IgD-negative memory B cell (primary cell): Measurements from ENCODE around the gene ELAVL3. TPM values are rescaled to one million over a fixed set of nuclear protein-coding genes. Genes with fewer than 3 reads are reported as not detected.
"Not testable (repeated sequence)": the region's sequence is repeated elsewhere in the genome, so short reads cannot be mapped to it uniquely, and the experiment has no call there.

ENCODE experiments used
- H3K27ac Mint-ChIP-seq, 3 donors: one replicate each; pipeline ENCODE4 v1.8.0; 2020 to 2022; ENCODE audit warnings: mild to moderate bottlenecking in 3 of 3, mixed read lengths in 3 of 3, moderate library complexity in 1 of 3
- H3K27me3 Mint-ChIP-seq: one replicate; pipeline ENCODE4 v1.8.0; 2021; ENCODE audit warnings: mixed read lengths
- H3K36me3 Mint-ChIP-seq: one replicate; pipeline ENCODE4 v1.8.0; 2020; ENCODE audit warnings: mild to moderate bottlenecking, mixed read lengths
- H3K4me1 Mint-ChIP-seq, 3 donors: one replicate each; pipeline ENCODE4 v1.8.0; 2020 to 2022; ENCODE audit warnings: mixed read lengths in 3 of 3, mild to moderate bottlenecking in 1 of 3
- H3K4me3 Mint-ChIP-seq, 4 donors: one replicate each; pipeline ENCODE4 v1.8.0; 2020 to 2022; ENCODE audit warnings: mild to moderate bottlenecking in 4 of 4, mixed read lengths in 4 of 4, moderate library complexity in 3 of 4
- H3K9me3 Mint-ChIP-seq, 3 donors: one replicate each; pipeline ENCODE4 v1.8.0; 2020 to 2021; ENCODE audit warnings: mixed read lengths in 3 of 3, mild to moderate bottlenecking in 1 of 3
- polyA plus RNA-seq: library from polyadenylated mRNA; unstranded; fragments of 300-500 nt; fragmentation: Illumina TruSeq; gene quantifications from one replicate; pipeline ENCODE4 v1.2.3, GENCODE V29; 2021

The ELAVL3 gene
- polyA plus RNA-seq, 1 donor from 2014 or later: not detected

DNA sequence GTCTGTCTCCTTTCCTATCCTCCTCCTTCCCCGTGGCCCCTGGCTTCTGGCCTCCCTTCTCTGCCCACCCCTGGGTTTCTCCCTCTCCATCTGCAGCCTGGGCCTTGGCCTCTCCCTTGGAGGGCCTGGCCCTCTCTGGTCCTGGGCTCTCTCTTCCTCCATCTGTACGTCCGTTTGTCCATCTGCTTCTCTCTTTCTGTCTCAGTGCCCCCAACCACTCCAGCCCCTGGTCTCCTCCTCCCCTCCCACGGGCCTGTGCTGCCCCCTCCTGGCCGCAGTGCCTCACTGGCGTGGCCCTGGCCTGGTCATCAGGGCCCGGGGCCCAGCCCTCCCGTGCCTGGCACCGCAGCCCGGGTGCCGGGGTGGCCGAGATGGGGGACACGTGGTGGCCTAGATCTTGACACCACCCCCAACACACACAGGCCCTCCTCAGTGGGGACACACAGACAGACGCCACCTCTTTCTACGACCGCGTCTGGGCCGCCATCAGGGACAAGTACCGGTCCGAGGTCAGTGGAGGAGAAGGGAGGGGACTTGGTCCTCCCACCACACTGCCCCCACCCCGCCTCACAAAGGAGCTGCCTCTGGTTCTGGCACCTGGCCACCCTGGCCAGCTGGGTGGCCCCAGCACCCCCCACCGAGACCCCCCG, 34.1 kb downstream of the ELAVL3 start:
- no peak overlapping the region for H3K27ac Mint-ChIP-seq
- peaks cover 2% of the 10 kb centered on the region for H3K36me3 Mint-ChIP-seq
- H3K27me3 Mint-ChIP-seq: no peaks in the 10 kb centered on the region
- H3K9me3 Mint-ChIP-seq: no peaks in the 10 kb centered on the region
- H3K4me1 Mint-ChIP-seq: peaks cover 0 to 2% (median 0%) of the 10 kb centered on the region in 3 donors
- no peak overlapping the region for H3K4me3 Mint-ChIP-seq

DNA sequence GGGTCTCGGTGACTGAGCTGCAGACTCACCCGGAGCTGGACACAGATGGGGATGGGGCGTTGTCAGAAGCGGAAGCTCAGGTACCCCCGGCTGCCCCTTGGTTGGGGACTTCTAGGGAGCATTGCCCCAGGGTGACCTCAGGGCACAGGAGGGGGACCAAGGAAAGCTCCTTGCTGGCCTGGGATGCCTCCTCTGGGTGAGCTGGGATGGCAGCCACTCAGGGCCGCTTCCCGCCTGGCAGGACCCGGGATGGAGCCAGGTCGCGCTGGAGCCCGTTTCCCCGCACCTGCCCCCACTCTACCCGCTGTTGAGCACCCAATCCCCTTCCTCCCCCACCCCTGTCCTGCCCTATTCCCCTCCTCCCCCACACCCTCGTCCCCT, 34.6 kb downstream of the ELAVL3 start:
- no peak overlapping the region for H3K27ac Mint-ChIP-seq
- H3K27me3 Mint-ChIP-seq: no peaks in the 10 kb centered on the region
- H3K36me3 Mint-ChIP-seq: peaks cover 2% of the 10 kb centered on the region
- no peak overlapping the region for H3K4me3 Mint-ChIP-seq
- peaks cover 0 to 2% (median 0%) of the 10 kb centered on the region in 3 donors for H3K4me1 Mint-ChIP-seq
- no peaks in the 10 kb centered on the region for H3K9me3 Mint-ChIP-seq

DNA sequence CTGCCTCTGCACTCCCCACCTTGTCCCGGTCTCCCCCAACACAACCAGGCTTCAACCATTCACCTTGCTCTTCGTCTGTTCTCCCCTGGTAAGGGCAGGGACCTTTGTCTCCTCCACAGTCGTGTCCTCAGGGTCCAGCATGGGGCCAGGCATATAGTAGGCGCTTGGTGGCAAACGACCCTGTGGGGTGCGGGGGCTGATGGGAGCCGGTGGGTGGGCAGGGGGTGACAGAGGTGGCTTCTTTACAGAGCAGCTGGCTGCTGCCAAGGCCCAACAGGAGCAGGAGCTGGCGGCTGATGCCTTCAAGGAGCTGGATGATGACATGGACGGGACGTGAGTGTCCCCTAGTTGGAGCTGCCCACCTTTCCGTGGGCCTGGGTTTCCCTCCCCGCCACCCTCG, 35.7 kb downstream of the ELAVL3 start:
- H3K9me3 Mint-ChIP-seq: no peaks in the 10 kb centered on the region
- peaks cover 2% of the 10 kb centered on the region for H3K36me3 Mint-ChIP-seq
- no peak overlapping the region for H3K4me3 Mint-ChIP-seq

DNA sequence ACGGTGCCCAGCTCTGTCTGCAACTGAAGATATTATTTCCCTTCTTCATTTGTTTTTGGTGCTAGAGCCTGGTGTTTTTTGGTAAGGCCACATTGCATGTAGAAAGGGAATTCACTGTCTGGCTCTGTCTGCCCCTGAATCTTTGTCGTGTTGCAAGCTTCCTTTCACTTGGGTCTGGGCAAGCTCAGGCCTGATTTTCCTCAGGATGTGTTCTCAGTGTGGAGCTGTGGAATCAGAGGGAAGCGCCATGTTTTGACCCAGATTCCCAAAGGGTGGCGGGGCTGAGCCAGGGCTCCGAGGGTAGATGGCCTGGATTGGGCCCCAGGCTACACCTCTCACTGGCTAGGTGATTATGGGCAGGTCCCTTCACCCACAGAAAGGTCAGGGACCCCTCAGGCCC, 36.8 kb downstream of the ELAVL3 start:
- no peak overlapping the region for H3K4me3 Mint-ChIP-seq
- peaks cover 0 to 3% (median 0%) of the 10 kb centered on the region in 3 donors for H3K4me1 Mint-ChIP-seq
- H3K27me3 Mint-ChIP-seq: no peaks in the 10 kb centered on the region
- no peaks in the 10 kb centered on the region for H3K9me3 Mint-ChIP-seq
- no peak overlapping the region for H3K27ac Mint-ChIP-seq
- H3K36me3 Mint-ChIP-seq: peaks cover 2% of the 10 kb centered on the region

More for the DNA sequence above, 35.7 kb downstream of the ELAVL3 start:
- no peaks in the 10 kb centered on the region for H3K27me3 Mint-ChIP-seq
- peaks cover 0 to 3% (median 0%) of the 10 kb centered on the region in 3 donors for H3K4me1 Mint-ChIP-seq
- H3K27ac Mint-ChIP-seq: peak overlapping the region in 1 of 3 donors; percentile 43

DNA sequence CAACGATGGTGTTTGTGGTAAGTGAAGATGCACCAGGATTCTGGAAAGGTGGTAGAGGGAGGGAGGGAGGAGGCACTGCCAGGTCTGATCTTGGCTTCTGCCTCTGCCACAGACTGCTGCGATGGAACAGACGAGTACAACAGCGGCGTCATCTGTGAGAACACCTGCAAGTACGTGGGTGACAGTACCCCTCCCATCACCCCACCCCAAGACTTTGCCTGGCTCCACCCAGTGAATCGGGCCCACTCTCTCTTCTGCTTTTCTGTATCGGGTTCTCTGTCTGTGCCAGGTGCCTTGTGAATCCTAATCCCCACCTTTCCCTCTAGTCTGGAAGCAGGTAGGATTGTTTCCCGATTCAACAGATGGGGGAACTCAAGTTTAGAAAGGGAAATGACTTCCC, 42.9 kb downstream of the ELAVL3 start:
- Mint-ChIP-seq H3K4me3 (peak overlapping the region; percentile 55 to 94 (median 74)), H3K9me3 (no peaks in the 10 kb centered on the region), H3K27ac (peak overlapping the region; percentile 96 to 99 (median 98)), H3K4me1 (peaks cover 20 to 22% (median 22%) of the 10 kb centered on the region in 3 donors), H3K27me3 (peaks cover 1% of the 10 kb centered on the region), H3K36me3 (peaks cover 3% of the 10 kb centered on the region)

DNA sequence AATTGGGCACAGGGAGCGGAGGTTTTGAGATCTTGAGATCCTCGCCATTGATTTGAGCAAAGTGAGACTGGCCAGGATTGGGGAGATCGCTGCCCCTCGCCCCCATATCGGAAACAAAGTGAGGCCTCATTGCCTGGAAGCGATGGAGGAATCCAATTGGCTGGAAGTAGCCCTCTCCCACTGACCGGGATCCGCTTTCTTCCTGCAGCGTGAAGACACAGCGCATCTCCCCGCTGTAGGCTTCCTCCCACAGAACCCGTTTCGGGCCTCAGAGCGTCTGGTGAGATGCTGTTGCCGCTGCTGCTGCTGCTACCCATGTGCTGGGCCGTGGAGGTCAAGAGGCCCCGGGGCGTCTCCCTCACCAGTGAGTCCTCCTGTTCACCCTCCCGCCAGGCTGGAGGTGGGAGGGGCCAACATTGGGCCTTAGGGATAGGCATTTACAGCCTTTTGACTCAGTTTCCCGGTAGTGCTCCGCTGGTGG, 45.0 kb downstream of the ELAVL3 start:
- Mint-ChIP-seq H3K27ac (peak overlapping the region; percentile 99), H3K4me1 (peaks cover 20 to 22% (median 20%) of the 10 kb centered on the region in 3 donors), H3K4me3 (peak overlapping the region; percentile 94 to 99 (median 98)), H3K36me3 (peaks cover 3% of the 10 kb centered on the region), H3K27me3 (peaks cover 1% of the 10 kb centered on the region), H3K9me3 (no peaks in the 10 kb centered on the region)

DNA sequence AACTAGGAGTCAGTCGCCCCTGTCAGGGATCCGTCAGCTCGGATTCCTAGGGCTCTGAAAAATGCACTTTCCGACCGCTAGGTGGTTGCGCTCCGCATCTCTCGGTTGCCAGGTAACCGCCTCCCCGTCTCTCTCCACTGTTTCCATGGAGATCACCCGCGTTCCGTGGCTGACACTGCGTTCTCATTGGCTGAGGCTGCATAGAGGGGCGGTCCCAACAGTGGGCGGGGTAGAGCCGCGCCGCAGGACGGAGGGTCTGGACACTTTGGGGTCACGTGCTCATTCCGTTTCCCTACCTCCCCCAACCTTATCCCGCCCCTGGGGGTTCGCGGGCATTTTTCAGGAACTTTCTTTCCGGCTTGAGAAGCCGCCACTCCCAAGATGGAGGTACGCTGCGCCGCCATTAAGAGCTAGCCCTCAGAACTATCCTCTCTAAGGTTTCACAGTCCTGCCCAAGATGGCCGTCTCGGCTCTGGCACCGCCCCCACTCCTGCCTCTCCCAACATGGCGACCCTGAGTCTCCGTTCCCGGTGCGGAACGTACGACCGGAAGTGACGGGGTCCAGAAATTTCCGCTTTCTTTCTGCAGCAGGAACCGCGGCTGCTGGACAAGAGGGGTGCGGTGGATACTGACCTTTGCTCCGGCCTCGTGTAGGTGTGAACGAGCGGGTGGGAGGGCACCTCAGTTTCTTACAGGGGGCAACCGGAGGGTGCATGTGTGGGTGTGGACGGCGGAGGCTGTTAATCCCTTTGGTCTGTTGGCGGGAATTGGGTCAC, 45.6 kb downstream of the ELAVL3 start, which contains the start of the genes ODAD3 and PRKCSH:
ODAD3 (minus strand) TSS at position 65 of the 776 bp plus-strand sequence. CDS start 105 bp downstream, outside the sequence.
PRKCSH (plus strand) TSS at position 579 of the 776 bp plus-strand sequence. CDS start 483 bp downstream, outside the sequence.
- peak within 1 kb of the TSS; percentile 99 for H3K27ac Mint-ChIP-seq
- H3K36me3 Mint-ChIP-seq: peaks cover 3% of the 10 kb centered on the region
- peaks cover 18 to 22% (median 20%) of the 10 kb centered on the region in 3 donors for H3K4me1 Mint-ChIP-seq
- peaks cover 3% of the 10 kb centered on the region for H3K27me3 Mint-ChIP-seq
- no peaks in the 10 kb centered on the region for H3K9me3 Mint-ChIP-seq
- H3K4me3 Mint-ChIP-seq: peak within 1 kb of the TSS; percentile 94 to 99 (median 98)

DNA sequence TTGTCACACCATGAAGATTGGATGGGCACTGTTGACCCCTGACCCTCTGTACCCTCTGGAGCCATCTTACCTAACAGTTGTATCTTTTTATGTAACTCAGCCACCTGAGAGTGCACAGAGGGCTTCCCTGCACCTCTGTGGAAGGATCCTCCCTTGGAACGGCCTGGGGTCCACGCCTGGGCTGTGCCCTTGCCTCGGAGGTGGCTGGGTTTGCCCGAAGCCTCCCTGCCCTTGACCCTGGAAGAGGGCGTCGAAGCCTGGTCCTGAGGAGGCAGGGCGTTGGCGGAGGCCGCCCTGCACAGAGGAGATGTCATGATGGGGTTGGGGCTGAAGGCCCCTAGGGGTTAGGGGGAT, 46.2 kb downstream of the ELAVL3 start:
- Mint-ChIP-seq H3K27ac (peak overlapping the region; percentile 98 to 99 (median 99)), H3K9me3 (no peaks in the 10 kb centered on the region), H3K36me3 (peaks cover 3% of the 10 kb centered on the region), H3K27me3 (peaks cover 3% of the 10 kb centered on the region), H3K4me3 (peak overlapping the region; percentile 94 to 99 (median 98)), H3K4me1 (peaks cover 18 to 22% (median 20%) of the 10 kb centered on the region in 3 donors)

DNA sequence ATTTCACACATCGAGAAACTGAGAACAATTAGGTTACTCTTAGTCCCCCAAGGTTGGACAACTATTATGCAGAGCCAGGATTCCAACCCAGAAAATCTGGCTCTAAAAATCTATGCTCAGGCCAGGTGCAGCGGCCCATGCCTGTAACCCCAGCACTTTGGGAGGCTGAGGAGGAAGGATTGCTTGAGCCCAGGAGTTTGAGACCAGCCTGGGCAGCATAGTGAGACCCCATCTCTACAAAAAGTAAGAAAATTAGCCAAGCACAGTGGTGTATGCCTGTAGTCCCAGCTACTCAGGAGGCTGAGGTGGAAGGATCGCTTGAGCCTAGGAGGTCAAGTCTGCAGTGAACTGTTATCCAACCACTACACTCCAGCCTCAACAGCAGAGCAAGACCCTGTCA, 47.3 kb downstream of the ELAVL3 start:
- Mint-ChIP-seq H3K27ac (peak overlapping the region in 2 of 3 donors; percentile 46 to 99), H3K4me3 (peak overlapping the region in 1 of 4 donors; percentile 60), H3K4me1 (peaks cover 18 to 22% (median 20%) of the 10 kb centered on the region in 3 donors)
- not testable (repeated sequence) for H3K9me3 Mint-ChIP-seq, H3K27me3 Mint-ChIP-seq, H3K36me3 Mint-ChIP-seq

DNA sequence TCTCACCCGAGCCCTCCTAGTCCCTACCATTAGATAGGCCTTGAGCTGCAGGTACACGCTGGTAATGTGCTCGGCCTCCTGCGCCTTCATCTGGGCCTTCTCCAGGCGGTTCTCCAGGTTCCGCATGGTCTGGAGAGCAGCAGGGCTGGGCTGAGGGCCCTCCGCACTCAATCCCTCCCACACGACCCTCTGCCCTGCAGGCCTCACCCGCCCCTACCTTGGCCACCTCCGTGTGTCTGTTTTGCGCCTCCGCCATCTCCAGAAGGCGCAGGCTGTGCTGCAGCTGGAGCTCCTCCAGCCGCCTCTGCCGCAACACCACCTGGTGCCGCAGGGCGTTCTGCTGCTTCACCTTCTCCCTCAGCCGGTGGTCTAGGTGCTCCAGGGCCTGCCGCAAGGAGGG, 54.2 kb downstream of the ELAVL3 start:
- H3K36me3 Mint-ChIP-seq: no peaks in the 10 kb centered on the region
- H3K4me3 Mint-ChIP-seq: no peak overlapping the region
- H3K4me1 Mint-ChIP-seq: peaks cover 6 to 19% (median 11%) of the 10 kb centered on the region in 3 donors
- H3K27me3 Mint-ChIP-seq: peaks cover 13% of the 10 kb centered on the region
- no peaks in the 10 kb centered on the region for H3K9me3 Mint-ChIP-seq
- H3K27ac Mint-ChIP-seq: no peak overlapping the region

DNA sequence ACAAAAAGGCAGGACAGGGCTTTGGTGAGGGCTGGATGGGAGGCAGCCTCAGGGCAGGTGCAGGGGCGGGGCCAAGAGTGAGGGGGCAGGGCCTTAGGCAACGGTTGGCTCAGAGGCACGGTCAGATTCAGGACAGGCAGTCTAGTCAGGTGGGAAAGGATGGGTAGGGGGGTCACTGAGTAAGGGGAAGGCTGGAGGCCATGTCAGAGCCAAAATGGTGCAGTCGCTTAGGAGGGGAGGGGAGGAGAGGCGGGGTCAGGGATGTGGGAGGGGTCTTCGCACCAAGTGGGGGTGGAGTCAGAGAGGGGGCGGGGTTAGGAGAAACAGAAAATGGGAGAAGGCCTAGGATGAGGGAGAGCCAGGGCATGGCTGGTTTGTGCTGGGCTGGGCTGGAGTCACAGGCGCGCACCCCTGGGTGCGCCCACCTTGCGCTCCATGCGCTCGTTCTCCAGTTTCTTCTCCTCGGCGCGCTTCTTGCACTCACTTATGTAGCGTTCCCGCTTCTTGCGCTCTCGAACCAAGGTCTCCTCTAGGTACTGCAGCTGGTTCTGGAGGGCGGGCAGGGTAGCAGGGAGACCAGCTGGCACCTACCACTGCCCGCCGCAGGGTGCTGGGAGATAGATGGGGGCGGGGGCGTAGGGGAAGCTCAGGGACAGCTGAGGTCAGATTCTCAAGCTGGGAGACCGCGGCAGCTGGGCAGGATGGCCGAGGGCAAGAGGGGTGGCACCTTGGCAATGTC, 55.0 kb downstream of the ELAVL3 start:
- H3K9me3 Mint-ChIP-seq: no peaks in the 10 kb centered on the region

DNA sequence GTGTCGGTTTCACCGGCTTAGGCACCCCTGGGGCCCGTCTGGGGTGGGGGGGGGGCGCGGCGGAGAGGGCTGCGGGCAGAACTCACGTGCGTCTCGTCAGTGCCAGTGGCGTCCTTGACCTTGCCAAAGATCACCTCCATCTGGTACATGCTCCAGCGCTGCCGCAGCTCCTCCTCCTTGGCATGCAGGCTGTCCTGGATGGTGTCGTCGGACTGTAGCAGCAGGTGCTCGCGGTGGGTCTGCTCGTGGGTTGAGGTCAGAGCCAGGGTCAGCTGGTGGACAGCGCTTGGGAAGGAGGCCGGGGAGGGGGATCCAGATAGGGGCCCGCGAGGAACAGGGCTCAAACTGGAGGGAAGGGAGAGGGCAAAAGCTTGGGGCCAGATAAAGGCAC, 57.1 kb downstream of the ELAVL3 start:
- Mint-ChIP-seq H3K4me1 (peaks cover 18 to 27% (median 22%) of the 10 kb centered on the region in 3 donors), H3K27me3 (peaks cover 28% of the 10 kb centered on the region), H3K4me3 (no peak overlapping the region), H3K9me3 (no peaks in the 10 kb centered on the region), H3K27ac (peak overlapping the region in 2 of 3 donors; percentile 6 to 78), H3K36me3 (no peaks in the 10 kb centered on the region)

More for the DNA sequence above, 55.0 kb downstream of the ELAVL3 start:
- peaks cover 20% of the 10 kb centered on the region for H3K27me3 Mint-ChIP-seq
- peak overlapping the region in 1 of 3 donors; percentile 36 for H3K27ac Mint-ChIP-seq
- no peaks in the 10 kb centered on the region for H3K36me3 Mint-ChIP-seq
- H3K4me3 Mint-ChIP-seq: no peak overlapping the region
- H3K4me1 Mint-ChIP-seq: peaks cover 11 to 23% (median 16%) of the 10 kb centered on the region in 3 donors

DNA sequence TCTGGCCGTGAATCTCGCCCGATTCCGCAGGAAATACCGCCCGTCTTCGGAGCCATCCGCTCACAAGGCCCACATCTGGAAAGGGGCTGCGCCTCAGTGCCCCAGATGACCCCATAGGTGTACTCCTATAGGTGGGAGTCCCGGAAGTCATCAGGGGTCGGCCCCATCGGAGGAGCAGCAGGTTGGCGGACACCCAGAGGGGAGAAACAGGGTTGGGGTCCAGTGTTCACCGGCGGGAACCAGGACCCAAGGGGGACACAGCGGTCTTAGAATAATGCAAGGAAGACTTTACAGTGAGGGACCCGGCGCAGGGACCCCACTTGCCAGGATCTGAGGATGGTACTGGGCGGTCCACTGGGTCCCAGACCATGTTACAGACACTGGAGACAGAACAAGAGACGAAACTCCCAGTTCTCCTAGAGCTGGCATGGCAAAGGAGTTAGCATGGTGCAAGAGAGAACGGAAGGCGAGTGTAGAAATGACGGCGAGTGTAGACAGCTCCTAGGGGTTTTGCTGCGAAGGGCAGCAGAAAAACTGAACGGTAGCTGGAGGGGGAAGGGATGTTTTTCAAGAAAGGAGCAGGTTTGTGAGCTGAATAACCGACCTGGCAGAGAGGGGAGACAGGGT, 57.6 kb downstream of the ELAVL3 start:
- peak overlapping the region; percentile 8 to 92 (median 88) for H3K4me3 Mint-ChIP-seq
- H3K36me3 Mint-ChIP-seq: no peaks in the 10 kb centered on the region

More for the DNA sequence above, 57.6 kb downstream of the ELAVL3 start:
- Mint-ChIP-seq H3K9me3 (no peaks in the 10 kb centered on the region), H3K27me3 (peaks cover 32% of the 10 kb centered on the region), H3K4me1 (peaks cover 18 to 28% (median 23%) of the 10 kb centered on the region in 3 donors), H3K27ac (peak overlapping the region in 2 of 3 donors; percentile 86 to 94)
